ENCODE results near the gene TENM4.

DNA sequence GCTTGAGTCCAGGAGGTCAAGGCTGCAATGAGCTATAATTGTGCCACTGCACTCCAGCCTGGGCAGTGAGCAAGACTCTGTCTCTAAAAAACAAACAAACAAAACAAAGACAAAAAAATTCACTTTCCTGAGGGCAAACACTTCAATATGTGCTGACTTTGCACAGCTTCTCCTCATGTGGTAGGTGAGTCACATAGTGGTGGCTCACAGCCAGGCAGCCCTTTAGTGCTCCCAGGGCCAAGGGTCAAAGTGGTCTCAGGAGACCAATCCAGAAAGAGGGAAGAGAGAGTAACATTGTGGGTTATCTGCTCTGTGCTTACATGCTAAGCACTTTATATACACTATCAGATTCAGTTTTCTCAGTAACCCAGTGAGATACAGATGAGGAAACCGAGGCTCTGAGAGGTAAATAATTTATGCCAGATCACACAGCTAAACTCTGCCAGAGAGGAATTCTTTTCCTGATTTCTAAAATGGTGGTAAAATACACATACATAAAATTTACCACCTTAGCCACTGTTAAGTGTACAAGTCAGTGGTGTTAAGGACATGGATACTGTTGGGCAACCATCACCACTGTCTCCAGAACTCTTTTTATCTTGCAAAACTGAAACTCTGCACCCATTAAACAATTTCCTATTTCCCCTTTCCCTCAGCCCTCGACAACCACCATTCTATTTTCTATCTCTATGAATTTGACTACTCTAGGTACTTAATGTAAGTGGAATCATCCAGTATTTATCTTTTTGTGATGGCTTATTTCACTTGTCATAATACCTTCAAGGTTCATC, 634.4 kb downstream of the TENM4 start:
- TF ChIP-seq, protein P1, sequence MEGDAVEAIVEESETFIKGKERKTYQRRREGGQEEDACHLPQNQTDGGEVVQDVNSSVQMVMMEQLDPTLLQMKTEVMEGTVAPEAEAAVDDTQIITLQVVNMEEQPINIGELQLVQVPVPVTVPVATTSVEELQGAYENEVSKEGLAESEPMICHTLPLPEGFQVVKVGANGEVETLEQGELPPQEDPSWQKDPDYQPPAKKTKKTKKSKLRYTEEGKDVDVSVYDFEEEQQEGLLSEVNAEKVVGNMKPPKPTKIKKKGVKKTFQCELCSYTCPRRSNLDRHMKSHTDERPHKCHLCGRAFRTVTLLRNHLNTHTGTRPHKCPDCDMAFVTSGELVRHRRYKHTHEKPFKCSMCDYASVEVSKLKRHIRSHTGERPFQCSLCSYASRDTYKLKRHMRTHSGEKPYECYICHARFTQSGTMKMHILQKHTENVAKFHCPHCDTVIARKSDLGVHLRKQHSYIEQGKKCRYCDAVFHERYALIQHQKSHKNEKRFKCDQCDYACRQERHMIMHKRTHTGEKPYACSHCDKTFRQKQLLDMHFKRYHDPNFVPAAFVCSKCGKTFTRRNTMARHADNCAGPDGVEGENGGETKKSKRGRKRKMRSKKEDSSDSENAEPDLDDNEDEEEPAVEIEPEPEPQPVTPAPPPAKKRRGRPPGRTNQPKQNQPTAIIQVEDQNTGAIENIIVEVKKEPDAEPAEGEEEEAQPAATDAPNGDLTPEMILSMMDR (IDR thresholded peaks at IDR 0.05): no peak
- TF ChIP-seq EZH2 (IDR thresholded peaks at IDR 0.05) (no peak), EZH2phosphoT487 (IDR thresholded peaks at IDR 0.05) (no peak)

Measured in neural progenitor cell (in vitro differentiated cells).